HL-60/S4 treated with phorbol 12-myristate 13-acetate at 8.2 ng/mL for 4 days and 3 days (cell line): Measurements from ENCODE around the gene MT1B.

Experiments used
- in situ Hi-C: fragments of 300-500 bp; cut with MboI; formaldehyde crosslinking; loops from 2 replicates; pipeline ENCODE4 v1.15.0; 2022; ENCODE audit warnings: low sequenced_read_pairs

MT1B gene

GRCh38 chr16:56636616-56637413, 14.9 kb upstream of the MT1B start:
- in situ Hi-C loops: no loop called here

- in situ Hi-C loops: no loop called here
These were observed 13.6 kb upstream of the MT1B start, which contains the start of gene MT1A for GRCh38 chr16:56637814-56638750. Gene MT1A (plus strand): TSS chr16:56638666. CDS start chr16:56638739, 73 bp downstream.

- in situ Hi-C loops: no loop called here
These were observed 12.6 kb upstream of the MT1B start for GRCh38 chr16:56639045-56639444.

DNA sequence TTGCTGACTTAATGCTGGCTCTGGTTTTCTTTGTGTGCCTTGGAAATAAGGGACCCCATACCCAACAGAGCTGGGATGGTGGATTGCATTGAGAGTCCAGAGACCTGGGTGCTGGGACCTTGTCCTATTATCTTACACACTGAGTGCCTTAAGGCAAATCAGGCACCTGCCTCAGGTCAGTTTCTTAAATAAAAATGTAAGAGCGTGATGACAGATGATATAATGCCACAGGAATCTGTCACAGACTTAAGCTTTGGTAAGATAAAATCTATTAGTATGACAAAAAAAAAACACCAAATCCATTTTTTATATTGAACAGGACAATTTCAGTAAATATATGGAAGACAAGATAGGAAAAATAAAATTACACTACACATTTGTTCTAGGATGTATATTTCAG, 11.6 kb upstream of the MT1B start:
- in situ Hi-C loops: no loop called here

DNA sequence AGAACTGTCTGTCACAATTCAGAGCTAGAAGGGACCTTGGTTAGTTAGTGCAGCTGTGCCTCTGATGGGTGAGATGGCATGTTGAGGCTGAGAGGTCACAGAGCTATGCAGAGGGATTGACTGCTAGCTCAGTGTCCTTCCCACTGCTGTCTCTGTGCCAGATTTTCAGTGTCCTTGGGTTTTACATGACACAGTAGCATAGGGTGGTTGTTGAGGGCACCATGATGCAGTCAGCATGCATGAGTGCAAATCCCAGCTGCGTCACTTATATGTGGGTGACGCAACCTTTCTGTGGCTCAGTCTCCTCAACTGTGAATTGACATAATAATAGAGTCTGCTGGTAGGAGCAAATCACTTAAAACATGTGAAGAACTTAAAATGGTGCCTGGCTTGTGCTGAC, 10.5 kb upstream of the MT1B start:
- in situ Hi-C loops: no loop called here

GRCh38 chr16:56643080-56643778, 8.5 kb upstream of the MT1B start:
- in situ Hi-C loops: no loop called here

DNA sequence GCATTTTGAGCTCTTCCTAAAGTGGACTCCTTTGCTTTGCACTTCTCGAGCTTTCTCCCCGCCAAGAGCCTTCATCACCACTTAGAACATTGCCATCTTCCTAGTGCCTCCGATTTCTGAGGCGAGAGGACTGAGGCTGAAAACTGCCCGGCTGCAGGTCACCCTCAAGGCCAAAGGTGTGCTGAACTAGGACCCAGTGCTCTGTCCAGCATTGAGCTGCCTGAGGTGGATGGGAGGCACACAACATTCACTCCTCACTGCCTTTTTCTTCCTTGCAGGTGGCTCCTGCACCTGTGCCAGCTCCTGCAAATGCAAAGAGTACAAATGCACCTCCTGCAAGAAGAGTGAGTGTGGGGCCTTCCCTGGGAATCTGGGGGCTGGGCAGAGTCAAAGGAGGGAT, 7.9 kb upstream of the MT1B start:
- in situ Hi-C loops: no loop called here

- in situ Hi-C loops: no loop called here
These were observed 6.4 kb upstream of the MT1B start for GRCh38 chr16:56645311-56645710.

GRCh38 chr16:56645838-56646237, 5.8 kb upstream of the MT1B start:
- in situ Hi-C loops: no loop called here

DNA sequence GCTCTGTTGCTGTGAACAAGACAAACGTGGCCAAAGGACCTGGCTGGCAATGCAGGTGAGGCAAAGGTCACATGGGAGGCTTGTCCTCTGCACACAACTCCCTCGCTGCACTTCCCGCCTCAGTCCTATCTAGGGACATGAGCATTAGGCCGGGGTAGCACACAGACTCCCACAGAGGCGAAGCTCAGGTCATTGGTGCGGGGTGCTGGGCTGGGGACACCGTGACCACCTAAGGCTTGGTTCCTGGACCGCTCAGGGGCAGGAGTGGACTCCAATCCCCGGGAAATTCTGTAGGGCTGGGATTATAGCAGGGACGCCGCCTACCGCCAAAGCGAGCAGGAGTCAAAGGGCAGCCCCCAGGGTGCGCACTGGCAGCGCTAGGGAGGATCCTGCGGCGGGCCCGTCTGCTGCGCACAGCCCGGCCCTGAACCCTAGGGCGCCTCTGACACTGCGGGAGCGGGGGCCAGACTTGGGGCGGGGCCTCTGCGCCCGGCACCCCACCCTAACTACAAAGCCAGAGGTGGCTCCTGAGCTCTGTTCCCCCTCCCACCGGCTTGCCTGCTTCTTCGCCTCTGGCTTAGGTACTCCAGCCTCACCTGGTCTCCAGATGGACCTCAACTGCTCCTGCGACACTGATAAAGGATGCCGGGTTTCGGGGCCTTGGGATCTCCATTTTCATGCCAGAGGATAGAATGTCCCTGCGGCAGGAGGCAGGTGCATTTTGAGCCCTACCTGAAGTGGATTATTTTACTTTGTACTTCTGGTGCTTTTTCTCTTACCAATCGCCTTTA, 3.9 kb upstream of the MT1B start:
- in situ Hi-C loops: no loop called here

- in situ Hi-C loops: no loop called here
These were observed 2.4 kb upstream of the MT1B start for GRCh38 chr16:56649271-56649670.

DNA sequence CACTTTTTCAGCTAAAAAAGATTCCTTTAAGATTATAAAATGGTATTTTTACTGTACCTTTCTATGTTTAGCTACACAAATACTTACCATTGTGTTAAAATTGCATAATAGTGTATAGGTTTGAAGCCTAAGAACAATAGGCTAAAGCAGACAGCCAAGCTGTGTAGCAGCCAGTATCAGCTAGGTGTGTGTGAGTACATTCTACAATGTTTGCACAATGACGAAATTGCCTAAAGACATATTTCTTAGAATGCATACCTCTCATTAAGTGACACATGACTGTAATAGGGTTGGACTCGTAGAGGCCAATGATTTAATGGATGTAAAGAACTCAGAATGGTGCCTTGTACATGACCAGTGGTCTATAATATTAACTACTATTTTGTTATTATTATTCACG, 1.9 kb upstream of the MT1B start:
- in situ Hi-C loops: no loop called here

DNA sequence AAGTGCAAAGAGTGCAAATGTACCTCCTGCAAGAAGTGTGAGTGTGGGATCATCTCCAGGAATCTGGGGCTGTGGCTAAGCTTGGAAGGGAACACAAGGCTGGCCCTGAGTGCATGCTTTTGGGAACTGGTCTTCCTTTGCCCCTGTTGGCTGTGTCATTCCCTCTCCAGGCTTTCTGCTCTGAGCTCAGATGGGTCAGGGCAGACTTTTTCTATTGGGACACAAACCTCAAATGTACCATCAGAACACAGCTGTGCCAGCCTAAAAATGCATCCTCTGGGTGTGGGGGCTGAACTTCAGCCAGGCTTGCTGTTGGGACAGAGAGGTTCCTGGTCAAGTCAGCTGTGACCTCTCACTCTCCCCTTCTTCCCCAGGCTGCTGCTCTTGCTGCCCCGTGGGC, 914 bp downstream of the MT1B start:
- in situ Hi-C loops: no loop called here

DNA sequence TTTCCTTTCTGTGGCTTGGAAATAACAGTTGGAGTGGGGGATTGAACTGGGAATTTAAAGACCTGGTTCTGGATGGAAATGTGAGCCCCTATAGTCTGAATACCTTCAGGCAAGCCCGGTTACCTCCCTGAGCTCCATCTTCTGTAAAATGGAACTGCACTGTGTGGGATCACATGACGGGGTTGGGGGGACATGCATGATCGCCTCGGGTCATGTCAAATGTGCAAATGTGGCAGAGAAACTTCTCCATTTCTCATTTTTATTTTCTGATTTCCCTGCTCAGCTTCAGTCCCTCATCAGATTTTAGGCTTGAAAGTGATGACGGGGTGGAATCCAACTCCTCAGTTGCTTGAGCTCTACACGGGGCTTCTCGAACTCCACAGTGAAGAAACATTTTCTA, 1.5 kb downstream of the MT1B start:
- in situ Hi-C loops: no loop called here

- in situ Hi-C loops: no loop called here
These were observed 6.1 kb downstream of the MT1B start, which contains the start of gene MT1F for GRCh38 chr16:56657555-56658326. Gene MT1F (plus strand): TSS chr16:56657959. CDS start chr16:56658059, 100 bp downstream.

DNA sequence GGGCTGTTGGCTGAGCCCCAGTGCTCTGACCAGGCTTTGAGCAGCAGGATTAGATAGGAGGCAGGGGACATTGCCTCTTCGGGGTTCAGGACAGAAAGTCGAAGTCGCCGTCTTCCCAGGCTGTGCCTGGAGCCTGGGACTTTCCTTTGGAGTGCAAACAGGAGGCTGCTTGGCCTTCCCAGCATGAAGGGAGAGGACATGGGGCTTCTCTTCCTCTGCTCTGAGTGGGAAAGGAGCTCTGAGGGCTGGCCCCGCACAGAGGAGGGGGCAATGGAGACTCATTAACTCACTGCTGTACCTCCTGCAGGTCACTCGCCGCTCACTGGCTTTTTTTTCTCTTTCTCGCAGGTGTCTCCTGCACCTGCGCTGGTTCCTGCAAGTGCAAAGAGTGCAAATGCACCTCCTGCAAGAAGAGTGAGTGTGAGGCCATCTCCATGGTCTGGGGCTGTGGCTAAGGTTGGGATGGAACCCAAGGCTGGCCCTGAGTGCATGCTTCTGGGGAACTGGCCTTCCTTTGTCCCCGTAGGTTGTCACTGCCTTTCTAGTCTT, 6.7 kb downstream of the MT1B start:
- in situ Hi-C loops: no loop called here

DNA sequence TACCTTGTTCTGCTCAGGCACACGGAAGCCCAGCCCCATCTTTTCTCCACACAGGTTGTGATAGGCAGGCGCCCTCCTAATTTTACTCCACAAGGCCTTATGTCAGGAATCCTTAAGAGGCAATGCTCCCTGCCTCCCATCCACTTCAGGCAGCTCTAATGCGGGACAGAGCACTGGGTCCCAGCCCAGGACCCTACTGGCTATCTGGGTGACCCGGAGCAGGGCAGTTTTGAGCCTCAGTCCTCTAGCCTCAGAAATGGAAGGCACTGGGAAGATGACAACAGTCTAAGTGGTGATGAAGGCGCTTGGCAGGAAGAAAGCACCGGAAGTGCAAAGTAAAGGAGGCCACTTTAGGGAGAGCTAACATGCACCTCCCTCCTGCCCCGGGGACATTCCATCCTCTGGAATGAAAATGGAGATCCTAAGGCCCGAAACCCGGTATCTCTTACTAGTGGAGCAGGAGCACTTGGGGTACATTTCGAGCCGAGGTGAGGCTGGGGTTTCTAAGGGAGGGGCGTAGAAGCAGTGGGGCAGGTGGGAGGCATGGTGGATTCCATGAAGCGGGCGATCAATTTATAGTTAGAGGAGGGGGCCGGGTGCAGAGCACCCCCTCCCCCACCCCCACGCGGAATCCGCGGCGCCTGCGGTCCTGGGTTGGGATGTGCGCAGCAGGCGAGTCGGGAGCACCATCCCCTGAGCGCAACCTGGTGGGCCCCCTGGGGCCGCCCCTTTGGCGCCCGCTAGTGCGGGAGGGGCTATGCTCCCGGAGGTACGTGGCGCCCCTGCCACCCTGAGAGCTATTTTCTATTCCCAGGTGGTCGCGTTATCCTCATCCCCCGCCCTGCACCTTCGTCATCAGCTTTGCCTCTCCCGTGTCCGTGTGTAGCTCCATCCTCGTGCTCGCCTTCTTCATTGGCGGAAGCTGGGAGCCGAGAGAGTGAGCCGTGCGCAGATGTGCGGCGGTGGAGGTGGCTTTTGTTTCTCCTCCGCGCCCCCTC, 11.0 kb downstream of the MT1B start:
- in situ Hi-C loops: no loop called here

DNA sequence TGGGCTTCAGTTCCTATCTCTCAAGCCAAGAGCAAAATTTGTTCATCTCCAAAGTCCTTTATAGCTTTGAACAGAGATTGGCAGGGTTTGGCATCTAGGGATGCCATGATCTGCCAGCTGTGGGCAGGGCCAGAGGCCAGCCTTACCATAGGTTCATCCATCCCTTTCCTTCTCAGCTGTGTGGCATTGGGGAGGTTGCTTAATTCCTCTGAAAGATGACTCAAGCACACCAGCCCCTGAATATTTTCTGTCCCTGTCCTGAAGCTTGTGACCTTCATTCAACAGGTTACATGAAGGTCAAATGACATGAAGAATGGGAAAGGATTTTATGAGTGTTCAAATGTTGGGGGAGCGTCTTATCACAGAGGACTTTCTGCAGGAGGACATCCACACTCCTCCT, 12.8 kb downstream of the MT1B start:
- in situ Hi-C loops: no loop called here
